AG09319 (cell line): ENCODE measurements around the gene NAA60.
"Not testable (repeated sequence)": the region's sequence is repeated elsewhere in the genome, so short reads cannot be mapped to it uniquely, and the experiment has no call there.

Experiments used
- DNase-seq: peaks from one replicate; pipeline ENCODE4 v3.0.0-alpha.2; 2010; ENCODE audit warnings: low read depth; ENCODE audit errors: extremely low read depth
- TF ChIP-seq, protein P1 (sequence below): IDR thresholded peaks from 2 replicates; pipeline ENCODE4 v1.5.1; 2011; ENCODE audit warnings: low read depth, mild to moderate bottlenecking, inconsistent platforms, low read length, moderate library complexity

The NAA60 gene

DNA sequence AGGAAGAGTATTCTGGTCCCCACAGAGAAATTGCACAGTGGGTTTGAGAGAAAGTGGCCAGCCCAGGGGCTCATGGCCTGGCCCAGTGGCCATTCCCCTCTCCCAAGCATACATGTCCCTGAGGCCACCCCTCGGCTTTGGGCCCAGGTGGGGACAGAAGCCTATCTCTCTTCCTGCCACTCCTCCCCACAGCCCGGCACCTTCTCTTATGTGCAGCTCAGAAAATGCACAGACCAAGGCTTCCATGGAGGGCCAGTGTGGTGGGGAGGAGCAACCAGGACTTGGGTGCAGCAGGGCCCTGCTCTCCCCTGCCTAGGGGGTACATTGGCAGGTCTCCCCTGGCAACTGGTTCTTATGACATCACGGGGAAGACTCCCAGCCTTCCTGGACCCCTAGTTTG lies 51.7 kb downstream of the NAA60 start, which contains the start of gene C16orf90:
C16orf90 (minus strand) TSS at position 314 of the 400 bp plus-strand sequence; CDS start at position 246, 68 bp downstream.
- no peak for DNase-seq
- TF ChIP-seq, protein P1, sequence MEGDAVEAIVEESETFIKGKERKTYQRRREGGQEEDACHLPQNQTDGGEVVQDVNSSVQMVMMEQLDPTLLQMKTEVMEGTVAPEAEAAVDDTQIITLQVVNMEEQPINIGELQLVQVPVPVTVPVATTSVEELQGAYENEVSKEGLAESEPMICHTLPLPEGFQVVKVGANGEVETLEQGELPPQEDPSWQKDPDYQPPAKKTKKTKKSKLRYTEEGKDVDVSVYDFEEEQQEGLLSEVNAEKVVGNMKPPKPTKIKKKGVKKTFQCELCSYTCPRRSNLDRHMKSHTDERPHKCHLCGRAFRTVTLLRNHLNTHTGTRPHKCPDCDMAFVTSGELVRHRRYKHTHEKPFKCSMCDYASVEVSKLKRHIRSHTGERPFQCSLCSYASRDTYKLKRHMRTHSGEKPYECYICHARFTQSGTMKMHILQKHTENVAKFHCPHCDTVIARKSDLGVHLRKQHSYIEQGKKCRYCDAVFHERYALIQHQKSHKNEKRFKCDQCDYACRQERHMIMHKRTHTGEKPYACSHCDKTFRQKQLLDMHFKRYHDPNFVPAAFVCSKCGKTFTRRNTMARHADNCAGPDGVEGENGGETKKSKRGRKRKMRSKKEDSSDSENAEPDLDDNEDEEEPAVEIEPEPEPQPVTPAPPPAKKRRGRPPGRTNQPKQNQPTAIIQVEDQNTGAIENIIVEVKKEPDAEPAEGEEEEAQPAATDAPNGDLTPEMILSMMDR, result no peak

DNA sequence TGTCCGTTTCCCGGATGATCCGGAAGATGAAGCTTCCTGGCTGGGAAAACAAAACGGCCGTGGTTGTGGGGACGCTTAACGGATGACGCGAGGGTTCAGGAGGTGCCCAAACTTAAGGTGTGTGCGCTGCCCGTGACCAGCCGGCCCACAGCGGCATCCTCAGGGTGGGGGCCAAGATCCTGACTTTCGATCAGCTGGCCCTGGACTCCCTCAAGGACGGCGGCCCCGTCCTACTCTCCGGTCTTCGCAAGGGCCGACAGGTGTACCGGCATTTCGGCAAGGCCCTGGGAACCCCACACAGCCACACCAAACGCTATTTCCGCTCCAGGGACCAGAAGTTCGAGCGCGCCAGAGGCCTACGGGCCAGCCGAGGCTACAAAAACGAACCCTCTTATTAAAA lies 52.9 kb downstream of the NAA60 start:
- TF ChIP-seq, protein P1, result no peak

DNA sequence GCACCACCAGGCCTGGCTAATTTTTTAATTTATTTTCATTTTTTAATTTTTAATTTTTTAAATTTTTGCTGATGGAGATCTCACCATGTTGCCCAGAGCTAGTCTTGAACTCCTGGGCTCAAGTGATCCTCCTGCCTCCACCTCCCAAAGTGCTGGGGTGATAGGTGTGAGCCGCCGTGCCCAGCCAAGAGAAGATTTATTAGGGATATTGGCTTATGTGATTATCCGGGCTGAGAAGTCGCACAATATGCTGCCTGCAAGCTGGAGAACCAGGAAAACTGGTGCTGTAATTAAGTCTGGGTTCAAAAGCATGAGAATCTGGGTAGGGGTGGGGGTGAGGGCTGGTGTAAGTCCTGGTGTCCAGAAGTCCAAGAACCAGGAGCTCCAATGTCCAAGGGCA lies 54.3 kb downstream of the NAA60 start:
- TF ChIP-seq, protein P1, result no peak
- DNase-seq, result no peak

More for the DNA sequence above, 52.9 kb downstream of the NAA60 start:
- no peak for DNase-seq

DNA sequence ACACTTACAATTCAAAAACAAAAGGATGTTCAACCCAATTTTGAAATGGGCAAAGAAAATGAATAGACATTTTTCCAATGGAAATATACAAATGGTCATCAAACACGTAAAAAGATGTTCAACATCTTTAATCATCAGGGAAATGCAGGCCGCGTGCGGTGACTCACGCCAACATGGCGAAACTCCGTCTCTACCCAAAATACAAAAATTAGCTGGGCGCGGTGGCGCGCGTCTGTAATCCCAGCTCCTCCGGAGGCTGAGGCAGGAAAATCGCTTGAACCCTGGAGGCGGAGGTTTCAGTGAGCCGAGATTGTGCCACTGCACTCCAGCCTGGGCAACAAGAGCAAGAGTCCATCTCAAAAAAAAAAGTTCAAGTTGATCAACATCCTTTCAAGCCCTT lies 55.5 kb downstream of the NAA60 start:
- TF ChIP-seq, protein P1, result no peak

DNA sequence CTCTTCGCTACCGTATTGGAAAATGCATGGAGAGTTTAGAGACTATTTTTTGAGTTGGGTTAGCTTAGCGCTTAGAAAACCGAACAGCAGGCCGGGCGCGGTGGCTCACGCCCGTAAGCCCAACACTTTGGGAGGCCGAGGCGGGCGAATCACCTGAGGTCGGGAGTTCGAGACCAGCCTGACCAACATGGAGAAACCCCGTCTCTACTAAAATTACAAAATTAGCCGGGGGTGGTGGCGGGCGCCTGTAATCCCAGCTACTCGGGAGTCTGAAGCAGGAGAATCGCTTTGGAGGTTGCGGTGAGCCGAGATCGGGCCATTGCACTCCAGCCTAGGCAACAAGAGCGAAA lies 57.9 kb downstream of the NAA60 start:
- DNase-seq, result not testable (repeated sequence)

More for the DNA sequence above, 55.5 kb downstream of the NAA60 start:
- DNase-seq, result no peak

DNA sequence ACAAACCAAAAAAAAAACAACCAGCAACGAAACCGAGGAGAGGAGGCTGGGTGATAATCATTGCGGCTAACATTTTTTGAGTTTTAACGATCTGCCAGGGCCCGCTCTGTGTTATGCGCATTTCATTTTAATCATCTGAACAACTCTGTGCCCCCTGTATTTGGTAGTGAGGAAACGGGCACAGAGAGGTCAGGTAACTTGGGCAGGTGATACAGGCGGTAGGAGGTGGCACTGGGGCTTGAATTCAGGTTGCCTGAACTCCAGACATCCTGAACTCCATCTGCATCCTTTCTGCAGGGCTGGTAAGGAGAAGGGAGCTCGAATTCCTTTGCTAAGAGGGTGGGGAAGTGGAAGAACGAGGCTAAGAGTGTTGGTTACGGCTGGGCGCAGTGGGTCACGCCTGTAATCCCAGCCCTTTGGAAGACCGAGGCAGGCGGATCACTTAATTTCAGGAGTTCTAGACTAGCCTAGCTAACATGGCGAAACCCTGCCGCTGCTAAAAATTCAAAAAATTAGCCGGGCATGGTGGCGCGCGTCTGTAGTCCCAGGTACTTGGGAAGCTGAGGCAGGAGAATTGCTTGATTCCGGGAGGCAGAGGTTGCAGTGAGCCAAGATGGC lies 58.4 kb downstream of the NAA60 start:
- DNase-seq, result no peak
- TF ChIP-seq, protein P1, result no peak

DNA sequence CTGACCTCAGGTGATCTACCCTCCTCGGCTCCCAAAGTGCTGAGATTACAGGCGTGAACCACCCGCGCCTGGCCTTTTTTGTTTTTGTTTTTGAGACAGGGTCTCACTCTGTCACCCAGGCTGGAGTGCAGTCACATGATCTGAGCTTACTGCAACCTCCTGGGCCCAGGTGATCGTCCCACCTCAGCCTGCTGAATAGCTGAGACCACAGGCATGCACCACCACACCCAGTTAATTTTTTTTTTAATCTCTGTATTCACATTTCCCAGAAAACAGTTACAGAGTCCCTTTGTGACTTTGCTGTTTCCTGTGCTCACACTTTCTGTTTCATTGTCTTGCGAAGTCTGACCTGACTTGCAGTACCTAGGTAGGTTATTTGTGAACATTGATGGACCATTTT lies 60.0 kb downstream of the NAA60 start:
- TF ChIP-seq, protein P1, result no peak
- DNase-seq, result no peak

DNA sequence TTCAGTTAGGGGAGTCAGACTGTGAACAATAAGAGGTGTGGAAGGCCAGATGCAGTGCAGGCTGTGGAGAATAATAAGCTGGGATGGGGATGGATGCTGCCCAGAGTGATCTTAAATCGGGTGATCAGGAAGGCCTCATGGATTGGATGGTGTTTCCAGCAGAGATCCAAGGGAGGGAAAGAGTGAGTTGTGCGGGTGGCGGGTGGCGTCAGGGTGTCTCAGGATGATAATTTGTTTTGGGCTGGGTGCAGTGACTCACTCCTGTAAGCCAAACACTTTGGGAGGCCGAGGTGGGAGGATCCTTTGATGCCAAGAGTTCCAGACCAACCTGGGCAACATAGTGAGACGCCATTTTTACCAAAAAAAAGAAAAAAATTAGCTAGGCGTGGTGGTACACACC lies 65.3 kb downstream of the NAA60 start:
- TF ChIP-seq, protein P1, result no peak
- DNase-seq, result no peak
